ENCODE results near the gene COL5A1.
A peak's percentile ranks its signal among the peaks of the same experiment; 100 is the strongest.

The COL5A1 gene

DNA sequence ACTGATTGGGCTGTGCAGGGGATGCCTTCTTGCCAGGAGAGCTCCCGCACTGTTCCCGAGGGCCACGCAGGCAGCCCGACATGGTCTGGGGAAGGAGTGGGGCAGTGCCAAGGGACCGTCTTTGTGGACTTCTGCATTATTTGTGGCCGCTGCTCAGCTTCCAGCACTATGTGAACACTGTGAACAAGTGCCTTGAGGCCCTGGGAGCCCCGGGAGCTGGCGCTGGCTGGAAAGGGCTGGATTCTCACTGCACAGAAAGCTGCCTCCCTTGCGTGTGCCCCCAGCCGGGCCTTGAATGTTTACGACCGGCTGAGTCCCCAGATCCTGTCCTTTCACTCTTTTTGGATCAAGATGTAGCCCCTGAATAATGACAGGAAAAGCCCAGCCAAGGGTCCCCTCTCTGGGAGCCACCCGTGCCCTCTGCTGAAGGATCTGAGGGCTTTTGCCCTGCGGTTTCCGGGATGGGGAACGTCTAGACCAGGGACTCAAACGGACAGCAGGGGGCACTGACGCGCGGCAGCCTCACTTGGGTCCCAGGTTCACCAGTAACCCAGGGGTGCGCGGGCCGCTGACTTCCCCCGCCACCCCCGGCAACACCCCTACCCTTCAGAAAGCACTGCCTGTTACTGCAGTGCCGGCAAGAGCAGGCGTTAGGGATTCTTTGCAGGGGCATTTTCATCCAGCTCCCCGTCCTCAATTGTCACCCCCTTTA is 140.1 kb downstream of the COL5A1 start:
- H3K4me1 ChIP-seq (ENCODE audit: control insufficient read depth, insufficient read depth, low read depth, low read length) = peaks cover 27% of the 10 kb centered on the region
- no peaks in the 10 kb centered on the region for H3K27me3 ChIP-seq (ENCODE audit: control insufficient read depth in 1 of 2, insufficient read depth in 1 of 2, low read length in 2 of 2)
- no peak overlapping the region for H4K91ac ChIP-seq (ENCODE audit: low read length)
- no peak overlapping the region for H2BK12ac ChIP-seq (ENCODE audit: low read length in 2 of 2)
- peaks cover 82 to 91% of the 10 kb centered on the region in 2 experiments for H3K36me3 ChIP-seq (ENCODE audit: control insufficient read depth in 1 of 2, insufficient read depth in 2 of 2, low read depth in 1 of 2, low read length in 2 of 2)
- H2AK5ac ChIP-seq (ENCODE audit: low read length, severe bottlenecking) = no peak overlapping the region
- no peak overlapping the region for H3K27ac ChIP-seq (ENCODE audit: low read length, poor library complexity, severe bottlenecking)
- H4K8ac ChIP-seq (ENCODE audit: low read length) = no peak overlapping the region
- DNase-seq = no peak
- H3K4ac ChIP-seq (ENCODE audit: low read depth in 1 of 2, low read length in 2 of 2) = peak overlapping the region in 1 of 2 experiments; percentile 19
- H3K23ac ChIP-seq (ENCODE audit: low read length in 2 of 2) = no peak overlapping the region
- no peak overlapping the region for H2BK120ac ChIP-seq (ENCODE audit: low read depth, low read length)
- H2BK5ac ChIP-seq (ENCODE audit: low read depth, low read length, poor library complexity, severe bottlenecking) = no peak overlapping the region
- no peak overlapping the region for H3K14ac ChIP-seq (ENCODE audit: low read length in 2 of 2)
- H3K9ac ChIP-seq (ENCODE audit: low read length) = no peak overlapping the region
- H3K79me1 ChIP-seq (replicated peaks; ENCODE audit: low read length, poor library complexity, severe bottlenecking) = peaks cover 7% of the 10 kb centered on the region
- no peak overlapping the region for H2AFZ ChIP-seq (ENCODE audit: low read depth, low read length)
- no peak overlapping the region for H3K4me3 ChIP-seq (ENCODE audit: insufficient read depth in 1 of 2, low read depth in 1 of 2, low read length in 2 of 2)
- H3K4me2 ChIP-seq (ENCODE audit: low read length, poor library complexity, severe bottlenecking) = no peak overlapping the region
- H2BK15ac ChIP-seq (ENCODE audit: low read depth, poor library complexity, severe bottlenecking) = no peak overlapping the region
- 88% methylated on average over 28 of the region's 28 CpGs for WGBS
- no peak overlapping the region for H3K18ac ChIP-seq (ENCODE audit: low read depth in 1 of 2, low read length in 2 of 2)
- no peaks in the 10 kb centered on the region for H3K9me3 ChIP-seq (ENCODE audit: control insufficient read depth, low read length)

- Histone ChIP-seq H3K79me1 (replicated peaks; ENCODE audit: low read length, poor library complexity, severe bottlenecking) (peaks cover 2% of the 10 kb centered on the region), H3K14ac (ENCODE audit: low read length in 2 of 2) (no peak overlapping the region), H3K23ac (ENCODE audit: low read length in 2 of 2) (no peak overlapping the region), H3K4me1 (ENCODE audit: control insufficient read depth, insufficient read depth, low read depth, low read length) (peaks cover 14% of the 10 kb centered on the region), H3K36me3 (ENCODE audit: control insufficient read depth in 1 of 2, insufficient read depth in 2 of 2, low read depth in 1 of 2, low read length in 2 of 2) (peaks cover 82 to 92% of the 10 kb centered on the region in 2 experiments), H3K4ac (ENCODE audit: low read depth in 1 of 2, low read length in 2 of 2) (no peak overlapping the region), H2BK120ac (ENCODE audit: low read depth, low read length) (no peak overlapping the region), H3K9ac (ENCODE audit: low read length) (no peak overlapping the region), H2BK5ac (ENCODE audit: low read depth, low read length, poor library complexity, severe bottlenecking) (no peak overlapping the region), H3K9me3 (ENCODE audit: control insufficient read depth, low read length) (no peaks in the 10 kb centered on the region), H2BK12ac (ENCODE audit: low read length in 2 of 2) (no peak overlapping the region), H3K27ac (ENCODE audit: low read length, poor library complexity, severe bottlenecking) (no peak overlapping the region), H3K4me3 (ENCODE audit: insufficient read depth in 1 of 2, low read depth in 1 of 2, low read length in 2 of 2) (no peak overlapping the region), H3K18ac (ENCODE audit: low read depth in 1 of 2, low read length in 2 of 2) (no peak overlapping the region), H3K27me3 (ENCODE audit: control insufficient read depth in 1 of 2, insufficient read depth in 1 of 2, low read length in 2 of 2) (no peaks in the 10 kb centered on the region), H4K8ac (ENCODE audit: low read length) (no peak overlapping the region), H2BK15ac (ENCODE audit: low read depth, poor library complexity, severe bottlenecking) (no peak overlapping the region), H4K91ac (ENCODE audit: low read length) (no peak overlapping the region), H3K4me2 (ENCODE audit: low read length, poor library complexity, severe bottlenecking) (no peak overlapping the region), H2AFZ (ENCODE audit: low read depth, low read length) (no peak overlapping the region), H2AK5ac (ENCODE audit: low read length, severe bottlenecking) (no peak overlapping the region)
- 95% methylated on average over 33 of the region's 33 CpGs for WGBS
- no peak for DNase-seq
These were observed 141.5 kb downstream of the COL5A1 start for GRCh38 chr9:134782921-134783698.

- WGBS = 96% methylated on average over 12 of the region's 12 CpGs
- H3K36me3 ChIP-seq (ENCODE audit: control insufficient read depth in 1 of 2, insufficient read depth in 2 of 2, low read depth in 1 of 2, low read length in 2 of 2) = peaks cover 77 to 87% of the 10 kb centered on the region in 2 experiments
These were observed 142.1 kb downstream of the COL5A1 start for GRCh38 chr9:134783699-134784039.

DNA sequence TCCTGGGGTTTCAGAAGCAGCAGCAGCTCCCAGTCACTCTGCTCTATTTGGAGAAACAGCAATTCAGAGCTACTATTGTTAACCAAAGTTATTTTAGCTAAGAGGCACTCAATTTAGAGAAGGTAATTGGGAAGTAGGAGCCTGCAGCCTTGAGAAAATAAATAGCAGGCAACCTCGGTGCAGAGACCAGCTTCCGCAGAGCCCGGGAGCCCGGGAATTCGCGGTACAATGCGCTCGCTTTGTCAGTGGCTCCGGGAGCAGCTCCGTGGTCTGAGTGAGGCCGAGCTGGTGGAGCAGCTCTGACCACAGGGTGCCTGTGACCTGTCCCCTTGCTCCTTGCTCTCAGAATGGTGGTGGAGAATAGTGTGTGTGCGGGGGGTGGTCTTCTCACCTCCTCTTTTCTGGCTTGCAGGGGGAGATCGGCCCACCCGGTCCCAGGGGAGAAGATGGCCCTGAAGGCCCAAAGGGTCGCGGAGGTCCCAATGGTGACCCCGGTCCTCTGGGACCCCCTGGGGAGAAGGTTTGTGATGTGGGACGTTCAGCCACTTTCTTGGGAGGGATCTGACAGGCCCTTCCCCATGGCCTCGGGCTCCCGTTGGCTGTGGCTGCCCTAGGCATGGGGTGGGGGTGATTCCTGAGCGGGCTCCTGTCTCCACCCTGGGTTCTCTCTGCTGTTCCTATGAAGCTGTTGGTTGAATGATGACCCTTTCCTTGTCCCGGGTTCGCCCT is 143.1 kb downstream of the COL5A1 start:
- Histone ChIP-seq H2BK15ac (ENCODE audit: low read depth, poor library complexity, severe bottlenecking) (no peak overlapping the region), H2BK12ac (ENCODE audit: low read length in 2 of 2) (no peak overlapping the region), H4K91ac (ENCODE audit: low read length) (no peak overlapping the region), H3K9ac (ENCODE audit: low read length) (no peak overlapping the region), H2AK5ac (ENCODE audit: low read length, severe bottlenecking) (no peak overlapping the region), H3K27ac (ENCODE audit: low read length, poor library complexity, severe bottlenecking) (no peak overlapping the region), H3K4me1 (ENCODE audit: control insufficient read depth, insufficient read depth, low read depth, low read length) (peaks cover 2% of the 10 kb centered on the region), H2BK120ac (ENCODE audit: low read depth, low read length) (no peak overlapping the region), H3K23ac (ENCODE audit: low read length in 2 of 2) (no peak overlapping the region), H3K4me3 (ENCODE audit: insufficient read depth in 1 of 2, low read depth in 1 of 2, low read length in 2 of 2) (no peak overlapping the region), H2BK5ac (ENCODE audit: low read depth, low read length, poor library complexity, severe bottlenecking) (no peak overlapping the region), H3K4ac (ENCODE audit: low read depth in 1 of 2, low read length in 2 of 2) (no peak overlapping the region), H3K14ac (ENCODE audit: low read length in 2 of 2) (no peak overlapping the region), H3K36me3 (ENCODE audit: control insufficient read depth in 1 of 2, insufficient read depth in 2 of 2, low read depth in 1 of 2, low read length in 2 of 2) (peaks cover 78 to 88% of the 10 kb centered on the region in 2 experiments), H2AFZ (ENCODE audit: low read depth, low read length) (no peak overlapping the region), H3K4me2 (ENCODE audit: low read length, poor library complexity, severe bottlenecking) (no peak overlapping the region), H3K18ac (ENCODE audit: low read depth in 1 of 2, low read length in 2 of 2) (no peak overlapping the region), H4K8ac (ENCODE audit: low read length) (no peak overlapping the region), H3K27me3 (ENCODE audit: control insufficient read depth in 1 of 2, insufficient read depth in 1 of 2, low read length in 2 of 2) (no peaks in the 10 kb centered on the region), H3K79me1 (replicated peaks; ENCODE audit: low read length, poor library complexity, severe bottlenecking) (peaks cover 2% of the 10 kb centered on the region), H3K9me3 (ENCODE audit: control insufficient read depth, low read length) (no peaks in the 10 kb centered on the region)
- 87% methylated on average over 23 of the region's 23 CpGs for WGBS
- no peak for DNase-seq

More at GRCh38 chr9:134783699-134784039, 142.1 kb downstream of the COL5A1 start:
- Histone ChIP-seq H3K27me3 (ENCODE audit: control insufficient read depth in 1 of 2, insufficient read depth in 1 of 2, low read length in 2 of 2) (no peaks in the 10 kb centered on the region), H4K8ac (ENCODE audit: low read length) (no peak overlapping the region), H3K27ac (ENCODE audit: low read length, poor library complexity, severe bottlenecking) (no peak overlapping the region), H3K9ac (ENCODE audit: low read length) (no peak overlapping the region), H2BK15ac (ENCODE audit: low read depth, poor library complexity, severe bottlenecking) (no peak overlapping the region), H2BK12ac (ENCODE audit: low read length in 2 of 2) (no peak overlapping the region), H3K23ac (ENCODE audit: low read length in 2 of 2) (no peak overlapping the region), H3K4ac (ENCODE audit: low read depth in 1 of 2, low read length in 2 of 2) (no peak overlapping the region), H3K9me3 (ENCODE audit: control insufficient read depth, low read length) (no peaks in the 10 kb centered on the region), H3K4me3 (ENCODE audit: insufficient read depth in 1 of 2, low read depth in 1 of 2, low read length in 2 of 2) (no peak overlapping the region), H3K4me1 (ENCODE audit: control insufficient read depth, insufficient read depth, low read depth, low read length) (peaks cover 8% of the 10 kb centered on the region), H2BK5ac (ENCODE audit: low read depth, low read length, poor library complexity, severe bottlenecking) (no peak overlapping the region), H2BK120ac (ENCODE audit: low read depth, low read length) (no peak overlapping the region), H4K91ac (ENCODE audit: low read length) (no peak overlapping the region), H3K18ac (ENCODE audit: low read depth in 1 of 2, low read length in 2 of 2) (no peak overlapping the region), H3K4me2 (ENCODE audit: low read length, poor library complexity, severe bottlenecking) (no peak overlapping the region), H3K79me1 (replicated peaks; ENCODE audit: low read length, poor library complexity, severe bottlenecking) (peaks cover 2% of the 10 kb centered on the region), H2AFZ (ENCODE audit: low read depth, low read length) (no peak overlapping the region), H3K14ac (ENCODE audit: low read length in 2 of 2) (no peak overlapping the region), H2AK5ac (ENCODE audit: low read length, severe bottlenecking) (no peak overlapping the region)
- no peak for DNase-seq

All from mesenchymal stem cell (in vitro differentiated cells and primary cell).